DOHH2 (cell line): ENCODE data around the gene TAF1C.

ENCODE experiments used
- H3F3A ChIP-seq: fragments of 200-600 bp; sonication (generic), shearing (Covaris generic); 2 replicates; pipeline ENCODE4 v1.6.0; 2016; ENCODE audit warnings: antibody characterized with exemption, mild to moderate bottlenecking; ENCODE audit not compliant: control insufficient read depth, insufficient read depth
- H3K27ac ChIP-seq: fragments of 200-600 bp; sonication (generic); 2 replicates; pipeline ENCODE4 v1.5.1; 2014; ENCODE audit warnings: low read depth, mild to moderate bottlenecking, low read length, moderate library complexity
- H3K27me3 ChIP-seq: fragments of 200-600 bp; sonication (generic); 2 replicates; pipeline ENCODE4 v1.6.1; 2014; ENCODE audit warnings: mild to moderate bottlenecking, low read length, mixed read lengths; ENCODE audit not compliant: control insufficient read depth
- H3K36me3 ChIP-seq: fragments of 200-600 bp; sonication (generic); 2 replicates; pipeline ENCODE4 v1.6.1; 2014; ENCODE audit warnings: mild to moderate bottlenecking, low read length, moderate library complexity, mixed read lengths; ENCODE audit not compliant: control insufficient read depth
- H3K4me1 ChIP-seq: fragments of 200-600 bp; sonication (generic); 2 replicates; pipeline ENCODE4 v1.6.1; 2014; ENCODE audit warnings: mild to moderate bottlenecking, low read length, mixed read lengths; ENCODE audit not compliant: control insufficient read depth
- H3K4me2 ChIP-seq: fragments of 200-600 bp; sonication (generic); 2 replicates; pipeline ENCODE4 v1.6.0; 2014; ENCODE audit warnings: mild to moderate bottlenecking, low read length, moderate library complexity
- H3K4me3 ChIP-seq: fragments of 200-600 bp; sonication (generic); 2 replicates; pipeline ENCODE4 v1.5.1; 2014; ENCODE audit warnings: mild to moderate bottlenecking, low read length, mixed read lengths
- H3K79me2 ChIP-seq: fragments of 200-600 bp; sonication (generic); 2 replicates; pipeline ENCODE4 v1.6.1; 2014; ENCODE audit warnings: mild to moderate bottlenecking, low read length, mixed read lengths; ENCODE audit not compliant: control insufficient read depth
- H3K9me2 ChIP-seq: fragments of 200-600 bp; sonication (generic); replicated peaks from 2 replicates; pipeline ENCODE4 v1.6.1; 2014; ENCODE audit warnings: mild to moderate bottlenecking, low read length, mixed read lengths; ENCODE audit not compliant: control insufficient read depth
- H3K9me3 ChIP-seq: fragments of 200-600 bp; sonication (generic); 2 replicates; pipeline ENCODE4 v1.6.1; 2014; ENCODE audit warnings: antibody characterized with exemption, low read length, mixed read lengths; ENCODE audit not compliant: control insufficient read depth, insufficient read depth
- H4K20me1 ChIP-seq: fragments of 200-600 bp; sonication (generic); 2 replicates; pipeline ENCODE4 v1.6.0; 2014; ENCODE audit warnings: low read depth, mild to moderate bottlenecking, antibody characterized with exemption, low read length, moderate library complexity; ENCODE audit not compliant: control insufficient read depth, insufficient read depth
- EZH2phosphoT487 ChIP-seq: fragments of 200-600 bp; sonication (generic); IDR thresholded peaks from 2 replicates; pipeline ENCODE4 v1.6.1; 2017; ENCODE audit warnings: borderline replicate concordance, mild to moderate bottlenecking, antibody characterized with exemption, low read length, moderate library complexity, mixed read lengths
- TF ChIP-seq, protein P1 (sequence below): fragments of 200-600 bp; sonication (generic); IDR thresholded peaks from one replicate; pipeline ENCODE4 v1.5.1; 2014; ENCODE audit warnings: antibody characterized with exemption, mild to moderate bottlenecking, low read depth, low read length; ENCODE audit not compliant: poor library complexity, severe bottlenecking

The TAF1C gene

DNA sequence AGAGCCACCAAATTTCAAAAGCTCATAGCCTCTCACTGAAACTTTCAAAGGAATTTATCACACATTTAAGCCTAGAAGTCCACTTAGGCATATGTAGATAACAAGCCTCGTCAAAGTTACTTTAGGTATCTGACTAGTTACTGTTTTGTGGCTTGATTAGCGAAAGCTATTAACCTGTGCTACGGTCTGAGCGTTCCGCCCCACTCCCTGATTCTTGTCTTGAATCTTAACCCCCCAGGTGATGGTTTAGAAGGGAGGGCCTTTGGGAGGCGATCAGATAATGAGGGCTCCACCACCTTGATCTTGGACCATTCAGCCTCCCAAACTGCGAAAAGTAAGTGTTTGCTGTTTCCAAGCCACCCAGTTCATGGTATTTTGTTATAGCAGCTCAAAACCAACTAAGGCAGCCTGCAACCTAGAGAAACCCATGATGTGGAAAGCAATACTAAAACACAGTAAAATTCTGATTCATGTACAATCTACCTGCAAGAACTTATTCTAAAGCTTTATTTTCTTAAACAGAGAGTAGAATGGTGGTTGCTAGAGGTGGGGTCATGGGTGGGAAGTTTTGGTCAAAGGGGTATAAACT is 49.0 kb downstream of the TAF1C start:
- no peak for TF ChIP-seq EZH2phosphoT487
- TF ChIP-seq, protein P1, sequence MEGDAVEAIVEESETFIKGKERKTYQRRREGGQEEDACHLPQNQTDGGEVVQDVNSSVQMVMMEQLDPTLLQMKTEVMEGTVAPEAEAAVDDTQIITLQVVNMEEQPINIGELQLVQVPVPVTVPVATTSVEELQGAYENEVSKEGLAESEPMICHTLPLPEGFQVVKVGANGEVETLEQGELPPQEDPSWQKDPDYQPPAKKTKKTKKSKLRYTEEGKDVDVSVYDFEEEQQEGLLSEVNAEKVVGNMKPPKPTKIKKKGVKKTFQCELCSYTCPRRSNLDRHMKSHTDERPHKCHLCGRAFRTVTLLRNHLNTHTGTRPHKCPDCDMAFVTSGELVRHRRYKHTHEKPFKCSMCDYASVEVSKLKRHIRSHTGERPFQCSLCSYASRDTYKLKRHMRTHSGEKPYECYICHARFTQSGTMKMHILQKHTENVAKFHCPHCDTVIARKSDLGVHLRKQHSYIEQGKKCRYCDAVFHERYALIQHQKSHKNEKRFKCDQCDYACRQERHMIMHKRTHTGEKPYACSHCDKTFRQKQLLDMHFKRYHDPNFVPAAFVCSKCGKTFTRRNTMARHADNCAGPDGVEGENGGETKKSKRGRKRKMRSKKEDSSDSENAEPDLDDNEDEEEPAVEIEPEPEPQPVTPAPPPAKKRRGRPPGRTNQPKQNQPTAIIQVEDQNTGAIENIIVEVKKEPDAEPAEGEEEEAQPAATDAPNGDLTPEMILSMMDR: no peak
- Histone ChIP-seq H4K20me1 (no peaks in the 10 kb centered on the region), H3K27ac (no peak overlapping the region), H3F3A (no peaks in the 10 kb centered on the region), H3K4me3 (no peak overlapping the region), H3K36me3 (no peaks in the 10 kb centered on the region), H3K27me3 (no peaks in the 10 kb centered on the region), H3K4me1 (peaks cover 14% of the 10 kb centered on the region), H3K79me2 (peaks cover 45% of the 10 kb centered on the region), H3K4me2 (no peak overlapping the region), H3K9me3 (no peaks in the 10 kb centered on the region), H3K9me2 (no peaks in the 10 kb centered on the region)

DNA sequence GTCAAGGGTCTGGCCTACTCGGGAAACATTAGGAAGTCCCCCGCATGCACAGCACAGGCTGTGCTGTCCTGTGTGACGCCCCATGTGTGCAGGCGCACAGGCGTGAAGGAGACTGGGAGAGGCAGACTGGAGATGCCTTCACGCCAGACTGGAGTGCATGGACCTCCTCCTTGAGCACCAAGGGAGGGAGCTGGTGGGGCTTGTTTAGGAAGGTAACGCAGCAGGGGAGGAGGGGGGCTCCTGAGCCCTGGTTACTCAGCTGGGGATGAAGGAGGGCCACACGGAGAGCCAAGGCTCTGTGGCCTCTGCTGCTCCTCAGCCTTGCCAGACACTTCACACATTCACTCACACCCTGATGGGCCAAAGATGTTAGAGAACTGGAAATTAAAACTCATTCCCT is 49.6 kb downstream of the TAF1C start:
- Histone ChIP-seq H3K4me2 (no peak overlapping the region), H3K9me3 (no peaks in the 10 kb centered on the region), H3K4me1 (peaks cover 20% of the 10 kb centered on the region), H3K27ac (no peak overlapping the region), H3K9me2 (no peaks in the 10 kb centered on the region), H3K36me3 (0 out of 2 replicates have a peak, but pooled peaks cover 3% of the 10 kb centered on the region), H4K20me1 (no peaks in the 10 kb centered on the region), H3K27me3 (no peaks in the 10 kb centered on the region), H3K4me3 (no peak overlapping the region), H3K79me2 (peaks cover 43% of the 10 kb centered on the region), H3F3A (no peaks in the 10 kb centered on the region)
- TF ChIP-seq, protein P1: no peak
- no peak for TF ChIP-seq EZH2phosphoT487

DNA sequence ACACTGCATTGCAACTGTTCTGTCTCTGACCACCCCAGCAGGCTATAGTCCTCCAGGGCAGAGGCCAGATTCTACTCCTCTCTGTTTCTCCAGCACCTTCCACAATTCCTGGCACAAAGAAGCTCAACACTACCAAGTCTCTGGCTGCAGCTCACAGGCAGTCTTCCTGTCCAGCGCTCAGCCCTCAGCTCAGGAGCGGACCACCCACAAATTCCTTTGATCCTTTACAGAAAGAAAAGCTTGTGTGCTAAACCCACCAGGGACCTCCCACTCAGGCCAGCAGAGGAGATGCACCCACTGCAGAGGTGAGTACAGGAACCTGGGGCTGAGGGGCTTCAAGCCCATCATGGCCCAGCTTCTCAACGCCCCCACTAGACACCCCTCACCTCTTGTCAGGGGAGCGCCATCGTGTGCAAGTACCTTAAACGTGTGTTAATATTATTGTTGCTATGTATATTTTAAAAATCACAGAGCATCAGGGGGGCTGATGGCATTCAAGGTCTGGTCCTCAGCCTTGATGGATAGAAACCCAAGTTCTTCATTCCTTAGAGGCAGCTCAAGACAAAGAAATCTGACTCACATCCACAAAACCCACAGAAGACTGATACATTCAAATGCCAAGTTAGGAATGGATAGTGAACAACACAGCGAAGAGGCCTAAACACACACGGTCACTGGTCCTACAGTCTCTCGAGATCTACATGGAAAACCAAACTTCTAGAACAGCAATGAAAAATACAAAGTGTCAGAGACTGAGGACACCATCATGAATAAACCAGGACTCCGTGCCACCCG is 50.3 kb downstream of the TAF1C start:
- Histone ChIP-seq H3K9me3 (no peaks in the 10 kb centered on the region), H3K27ac (no peak overlapping the region), H3K4me1 (peaks cover 20% of the 10 kb centered on the region), H3K27me3 (no peaks in the 10 kb centered on the region), H3K79me2 (peaks cover 38% of the 10 kb centered on the region), H3F3A (no peaks in the 10 kb centered on the region), H4K20me1 (no peaks in the 10 kb centered on the region), H3K36me3 (0 out of 2 replicates have a peak, but pooled peaks cover 3% of the 10 kb centered on the region), H3K4me3 (no peak overlapping the region), H3K4me2 (no peak overlapping the region), H3K9me2 (no peaks in the 10 kb centered on the region)
- TF ChIP-seq, protein P1: no peak
- no peak for TF ChIP-seq EZH2phosphoT487
